SU-DHL-6 (cell line): ENCODE data around the gene CLIP2.
"Not testable (repeated sequence)": the region's sequence is repeated elsewhere in the genome, so short reads cannot be mapped to it uniquely, and the experiment has no call there.

Source experiments
- H2AFZ ChIP-seq: fragments of 200-600 bp; sonication (generic); 2 replicates; pipeline ENCODE4 v1.6.1; 2014; ENCODE audit warnings: low read depth, mild to moderate bottlenecking, moderate library complexity, mixed read lengths, antibody characterized with exemption, low read length; ENCODE audit not compliant: severe bottlenecking
- H3F3A ChIP-seq: fragments of 200-600 bp; shearing (Covaris generic); 2 replicates; pipeline ENCODE4 v1.6.0; 2016; ENCODE audit warnings: antibody characterized with exemption, mild to moderate bottlenecking; ENCODE audit not compliant: insufficient read depth
- H3K27ac ChIP-seq: fragments of 200-600 bp; sonication (generic); 2 replicates; pipeline ENCODE4 v1.5.1; 2016; ENCODE audit warnings: low read depth, mild to moderate bottlenecking, low read length, moderate library complexity, mixed read lengths
- H3K27me3 ChIP-seq: fragments of 200-600 bp; sonication (generic), shearing (Covaris generic); 2 replicates; pipeline ENCODE4 v1.6.0; 2014; ENCODE audit warnings: mild to moderate bottlenecking, low read length
- H3K36me3 ChIP-seq: fragments of 200-600 bp; sonication (generic); 2 replicates; pipeline ENCODE4 v1.6.1; 2014; ENCODE audit warnings: mild to moderate bottlenecking, low read length, mixed read lengths
- H3K4me2 ChIP-seq: fragments of 300-600, 200-600 bp; shearing (Covaris generic), sonication (generic); 2 replicates; pipeline ENCODE4 v1.6.0; 2014; ENCODE audit warnings: low read length, low read depth, mild to moderate bottlenecking; ENCODE audit not compliant: poor library complexity, severe bottlenecking
- H3K4me3 ChIP-seq: fragments of 200-600 bp; sonication (generic); 2 replicates; pipeline ENCODE4 v1.5.1; 2014; ENCODE audit warnings: antibody characterized with exemption, low read length, mild to moderate bottlenecking, mixed read lengths; ENCODE audit not compliant: insufficient read depth, poor library complexity, severe bottlenecking
- H3K79me2 ChIP-seq: fragments of 200-600 bp; sonication (generic); 2 replicates; pipeline ENCODE4 v1.6.1; 2014; ENCODE audit warnings: mild to moderate bottlenecking, low read length, moderate library complexity; ENCODE audit not compliant: insufficient read depth
- H3K9ac ChIP-seq: fragments of 200-600 bp; sonication (generic); 2 replicates; pipeline ENCODE4 v1.7.0; 2014; ENCODE audit warnings: mild to moderate bottlenecking, low read length
- H3K9me2 ChIP-seq: fragments of 200-600 bp; sonication (generic); replicated peaks from 2 replicates; pipeline ENCODE4 v1.6.1; 2014; ENCODE audit warnings: low read length; ENCODE audit not compliant: insufficient read depth
- H3K9me3 ChIP-seq: fragments of 200-600 bp; sonication (generic); 2 replicates; pipeline ENCODE4 v1.6.1; 2014; ENCODE audit warnings: low read length, mixed read lengths; ENCODE audit not compliant: insufficient read depth
- H4K20me1 ChIP-seq: fragments of 200-600 bp; sonication (generic); 2 replicates; pipeline ENCODE4 v1.6.1; 2014; ENCODE audit warnings: low read depth, mild to moderate bottlenecking, antibody characterized with exemption, low read length, moderate library complexity, mixed read lengths
- CTCF ChIP-seq: fragments of 200-600 bp; sonication (generic); IDR thresholded peaks from one replicate; pipeline ENCODE4 v1.5.1; 2017; ENCODE audit warnings: antibody characterized with exemption, mild to moderate bottlenecking, low read length, moderate library complexity; ENCODE audit not compliant: insufficient read depth, poor library complexity, severe bottlenecking
- EZH2phosphoT487 ChIP-seq: fragments of 200-600 bp; sonication (generic), shearing (Covaris generic); conservative IDR thresholded peaks from 2 replicates; pipeline ENCODE4 v1.6.1; 2018; ENCODE audit warnings: mild to moderate bottlenecking, antibody characterized with exemption, low read length, moderate library complexity, mixed read lengths

Gene CLIP2

GRCh38 chr7:74350751-74351150 is 61.5 kb downstream of the CLIP2 start:
- no peaks in the 10 kb centered on the region for H3K9me2 ChIP-seq
- no peak for TF ChIP-seq EZH2phosphoT487
- no peak for TF ChIP-seq CTCF
- no peak overlapping the region for H3K4me3 ChIP-seq
- H3K79me2 ChIP-seq: no peaks in the 10 kb centered on the region
- no peak overlapping the region for H3K27ac ChIP-seq
- H2AFZ ChIP-seq: no peak overlapping the region
- H4K20me1 ChIP-seq: no peaks in the 10 kb centered on the region
- H3K36me3 ChIP-seq: no peaks in the 10 kb centered on the region
- H3K9me3 ChIP-seq: no peaks in the 10 kb centered on the region
- H3F3A ChIP-seq: no peaks in the 10 kb centered on the region
- no peaks in the 10 kb centered on the region for H3K27me3 ChIP-seq
- no peak overlapping the region for H3K4me2 ChIP-seq
- H3K9ac ChIP-seq: no peak overlapping the region

DNA sequence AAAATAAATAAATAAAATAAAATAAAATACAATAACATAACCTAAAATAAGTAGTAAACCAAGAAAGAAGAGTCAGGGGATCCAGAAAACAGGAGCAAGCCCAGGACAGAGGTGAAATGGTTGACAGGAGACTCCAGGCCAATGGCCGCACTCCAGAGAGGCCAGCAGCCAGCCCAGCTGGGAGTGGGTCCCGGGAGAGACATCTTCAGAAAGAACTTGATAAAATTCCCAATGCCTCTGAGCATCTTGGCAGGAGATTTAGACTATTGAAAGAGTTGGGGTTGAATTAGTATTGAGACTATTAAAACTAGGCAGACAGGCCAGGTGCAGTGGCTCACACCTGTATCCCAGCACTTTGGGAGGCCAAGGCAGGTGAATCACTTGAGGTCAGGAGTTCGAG is 62.6 kb downstream of the CLIP2 start:
- no peaks in the 10 kb centered on the region for H3K27me3 ChIP-seq
- no peak overlapping the region for H3K4me2 ChIP-seq
- no peak overlapping the region for H3K9ac ChIP-seq
- no peaks in the 10 kb centered on the region for H3K79me2 ChIP-seq
- H3K27ac ChIP-seq: no peak overlapping the region
- no peaks in the 10 kb centered on the region for H3K9me2 ChIP-seq
- no peaks in the 10 kb centered on the region for H3F3A ChIP-seq
- no peak overlapping the region for H3K4me3 ChIP-seq
- no peaks in the 10 kb centered on the region for H4K20me1 ChIP-seq
- H3K36me3 ChIP-seq: no peaks in the 10 kb centered on the region
- H2AFZ ChIP-seq: no peak overlapping the region
- TF ChIP-seq CTCF: no peak
- TF ChIP-seq EZH2phosphoT487: no peak
- H3K9me3 ChIP-seq: no peaks in the 10 kb centered on the region

- H3K9me3 ChIP-seq, H3K4me2 ChIP-seq, H3K27me3 ChIP-seq, H3K9me2 ChIP-seq, H3K27ac ChIP-seq, H3K36me3 ChIP-seq, H3K79me2 ChIP-seq, H3F3A ChIP-seq, H4K20me1 ChIP-seq, H2AFZ ChIP-seq, H3K4me3 ChIP-seq, H3K9ac ChIP-seq: not testable (repeated sequence)
These were observed 63.4 kb downstream of the CLIP2 start for GRCh38 chr7:74352551-74353138.

DNA sequence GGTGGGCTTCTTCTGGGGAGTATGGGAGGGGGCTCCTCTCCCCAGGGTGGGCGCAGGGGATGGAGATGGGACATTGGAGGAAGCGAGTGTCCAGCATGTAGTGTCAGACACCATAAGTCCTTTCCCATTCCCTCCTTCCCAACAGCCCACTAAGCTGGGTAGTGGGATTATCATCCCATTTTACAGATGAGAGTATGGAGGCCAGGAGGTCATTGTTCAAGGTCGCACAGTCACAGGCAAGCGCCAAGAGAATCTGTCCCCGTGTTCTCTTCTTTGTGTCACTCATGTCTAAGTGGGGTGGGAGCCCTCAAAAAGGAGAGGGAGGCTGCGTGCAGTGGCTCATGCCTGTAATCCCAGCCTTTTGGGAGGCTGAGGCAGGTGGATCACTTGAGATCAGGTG is 64.8 kb downstream of the CLIP2 start:
- no peaks in the 10 kb centered on the region for H3K27me3 ChIP-seq
- H3K9ac ChIP-seq: no peak overlapping the region
- H4K20me1 ChIP-seq: no peaks in the 10 kb centered on the region
- no peak overlapping the region for H3K4me3 ChIP-seq
- H3K9me3 ChIP-seq: no peaks in the 10 kb centered on the region
- H3K36me3 ChIP-seq: no peaks in the 10 kb centered on the region
- H3K4me2 ChIP-seq: no peak overlapping the region
- no peaks in the 10 kb centered on the region for H3K9me2 ChIP-seq
- H3K27ac ChIP-seq: no peak overlapping the region
- no peaks in the 10 kb centered on the region for H3K79me2 ChIP-seq
- no peaks in the 10 kb centered on the region for H3F3A ChIP-seq
- no peak for TF ChIP-seq EZH2phosphoT487
- TF ChIP-seq CTCF: no peak
- no peak overlapping the region for H2AFZ ChIP-seq
